ENCODE measurements around the gene SLC25A14. TPM values are rescaled to one million over a fixed set of nuclear protein-coding genes. Genes with fewer than 3 reads are reported as not detected.

SLC25A14 gene
- total RNA-seq, 1 experiment from 2014 or later, result 13.1 TPM

GRCh38 chrX:130395341-130395740 lies 55.6 kb downstream of the SLC25A14 start:
- intact Hi-C loops (cut with micrococcal nuclease), result no loop called here
- Histone ChIP-seq H3K4me2 (ENCODE audit: low read length) (no peak overlapping the region), H3K4me3 (replicated peaks in 1 of 2; ENCODE audit: low read depth in 1 of 2, low read length in 2 of 2) (no peak overlapping the region), H3K4me1 (ENCODE audit: control insufficient read depth in 1 of 2, insufficient read depth in 2 of 2, low read length in 2 of 2) (no peaks in the 10 kb centered on the region), H4K20me1 (ENCODE audit: insufficient read depth) (no peaks in the 10 kb centered on the region), H3K36me3 (ENCODE audit: control insufficient read depth in 1 of 2, insufficient read depth in 2 of 2, low read length in 2 of 2) (no peaks in the 10 kb centered on the region), H3K27ac (ENCODE audit: low read depth, low read length) (no peak overlapping the region), H3K79me2 (ENCODE audit: insufficient read depth, low read length) (no peaks in the 10 kb centered on the region), H3K27me3 (ENCODE audit: insufficient read depth, low read length) (no peaks in the 10 kb centered on the region), H2AFZ (ENCODE audit: low read depth, low read length, poor library complexity, severe bottlenecking) (no peak overlapping the region), H3K9me3 (ENCODE audit: control insufficient read depth in 1 of 2, insufficient read depth in 1 of 2, low read depth in 1 of 2, low read length in 2 of 2) (no peaks in the 10 kb centered on the region), H3K9me2 (ENCODE audit: insufficient read depth) (no peaks in the 10 kb centered on the region), H3K9ac (ENCODE audit: low read length) (no peak overlapping the region)
- POLR2A ChIA-PET, result no interaction called here
- no peak for TF ChIP-seq YY1 (IDR thresholded peaks at IDR 0.05; ENCODE audit: extremely low read depth, insufficient replicate concordance, low read depth, low read length)
- TF ChIP-seq FOSL1 (IDR thresholded peaks at IDR 0.05; ENCODE audit: low read depth), result no peak
- no peak for TF ChIP-seq POLR2AphosphoS5 (IDR thresholded peaks at IDR 0.05; ENCODE audit: low read depth, low read length)
- no peak for TF ChIP-seq POLR2A (IDR thresholded peaks at IDR 0.05; ENCODE audit: borderline replicate concordance, extremely low read depth, insufficient read depth, insufficient read length)
- TF ChIP-seq SRF (IDR thresholded peaks at IDR 0.05; ENCODE audit: low read depth), result no peak
- no peak for TF ChIP-seq EZH2 (IDR thresholded peaks at IDR 0.05)
- TF ChIP-seq EZH2phosphoT487 (IDR thresholded peaks at IDR 0.05; ENCODE audit: borderline replicate concordance), result no peak
- TF ChIP-seq ZFX (IDR thresholded peaks at IDR 0.05), result no peak
- TF ChIP-seq RAD21 (IDR thresholded peaks at IDR 0.05; ENCODE audit: low read depth), result no peak
- DNase-seq (ENCODE audit: low read depth, low spot score) (no peak), ATAC-seq (no peak)
- RAD21 ChIA-PET (ENCODE audit: low non-redundant PET in 1 of 2, low total read pairs in 2 of 2, uncharacterized antibody in 2 of 2, unreplicated experiment in 2 of 2), result no interaction called here
- no TSS peak for BruUV-seq (replicated peaks)
- CTCF ChIA-PET, result interaction anchor here (3.8 kb wide), 1 partner anchor 521 kb away, joined by 27 read pairs; no protein-coding TSS in a partner anchor

- RAD21 ChIA-PET (ENCODE audit: low non-redundant PET in 1 of 2, low total read pairs in 2 of 2, uncharacterized antibody in 2 of 2, unreplicated experiment in 2 of 2), result no interaction called here
- peak within 1 kb of the TSS; percentile 68 to 83 for H3K4me3 ChIP-seq (replicated peaks in 1 of 2; ENCODE audit: low read depth in 1 of 2, low read length in 2 of 2)
- H4K20me1 ChIP-seq (ENCODE audit: insufficient read depth), result no peaks in the 10 kb centered on the region
- no peaks in the 10 kb centered on the region for H3K9me2 ChIP-seq (ENCODE audit: insufficient read depth)
- peak; percentile 34 for DNase-seq (ENCODE audit: low read depth, low spot score)
- CTCF ChIA-PET, result no interaction called here
- peaks cover 12% of the 10 kb centered on the region for H3K79me2 ChIP-seq (ENCODE audit: insufficient read depth, low read length)
- H3K27ac ChIP-seq (ENCODE audit: low read depth, low read length), result peak within 1 kb of the TSS; percentile 63
- H3K36me3 ChIP-seq (ENCODE audit: control insufficient read depth in 1 of 2, insufficient read depth in 2 of 2, low read length in 2 of 2), result no peaks in the 10 kb centered on the region
- peak within 1 kb of the TSS; percentile 84 for H3K4me2 ChIP-seq (ENCODE audit: low read length)
- intact Hi-C loops (cut with micrococcal nuclease), result no loop called here
- H3K27me3 ChIP-seq (ENCODE audit: insufficient read depth, low read length), result no peaks in the 10 kb centered on the region
- no peaks in the 10 kb centered on the region for H3K4me1 ChIP-seq (ENCODE audit: control insufficient read depth in 1 of 2, insufficient read depth in 2 of 2, low read length in 2 of 2)
- ATAC-seq, result peak; percentile 96
- peak within 1 kb of the TSS; percentile 92 for H2AFZ ChIP-seq (ENCODE audit: low read depth, low read length, poor library complexity, severe bottlenecking)
- TSS peak; percentile 90 for BruUV-seq (replicated peaks)
- POLR2A ChIA-PET, result no interaction called here
- H3K9me3 ChIP-seq (ENCODE audit: control insufficient read depth in 1 of 2, insufficient read depth in 1 of 2, low read depth in 1 of 2, low read length in 2 of 2), result no peaks in the 10 kb centered on the region
- peak within 1 kb of the TSS; percentile 69 for H3K9ac ChIP-seq (ENCODE audit: low read length)
- TF ChIP-seq CBX3 (IDR thresholded peaks at IDR 0.05; ENCODE audit: low read depth), result no peak
- TF ChIP-seq EGR1 (IDR thresholded peaks at IDR 0.05; ENCODE audit: low read depth), result no peak
- TF ChIP-seq ZBTB33 (IDR thresholded peaks at IDR 0.05; ENCODE audit: extremely low read depth, insufficient replicate concordance, low read length), result no peak
- TF ChIP-seq MAX (IDR thresholded peaks at IDR 0.05), result peak; percentile 31; the same call in 1 of the 2 replicates
- no peak for TF ChIP-seq EZH2phosphoT487 (IDR thresholded peaks at IDR 0.05; ENCODE audit: borderline replicate concordance)
- no peak for TF ChIP-seq TCF7L2 (IDR thresholded peaks at IDR 0.05; ENCODE audit: borderline replicate concordance, extremely low read depth, insufficient read depth, insufficient read length)
- TF ChIP-seq EZH2 (IDR thresholded peaks at IDR 0.05), result no peak
- no peak for TF ChIP-seq FOSL1 (IDR thresholded peaks at IDR 0.05; ENCODE audit: low read depth)
- no peak for TF ChIP-seq ATF3 (IDR thresholded peaks at IDR 0.05)
Observed at GRCh38 chrX:130401415-130402207, 61.9 kb downstream of the SLC25A14 start, which contains the start of gene RBMX2. RBMX2 (plus strand) TSS chrX:130401987; CDS start chrX:130402033, 46 bp downstream.
